ENCODE measurements around the gene NSMCE1. TPM values are rescaled to one million over a fixed set of nuclear protein-coding genes. Genes with fewer than 3 reads are reported as not detected.

Gene NSMCE1
- total and polyA plus RNA-seq, 2 of the 8 experiments (the other 6 are each of a cell fraction or from before 2014, with no cell fraction given): 8.1 to 16.6 TPM

DNA sequence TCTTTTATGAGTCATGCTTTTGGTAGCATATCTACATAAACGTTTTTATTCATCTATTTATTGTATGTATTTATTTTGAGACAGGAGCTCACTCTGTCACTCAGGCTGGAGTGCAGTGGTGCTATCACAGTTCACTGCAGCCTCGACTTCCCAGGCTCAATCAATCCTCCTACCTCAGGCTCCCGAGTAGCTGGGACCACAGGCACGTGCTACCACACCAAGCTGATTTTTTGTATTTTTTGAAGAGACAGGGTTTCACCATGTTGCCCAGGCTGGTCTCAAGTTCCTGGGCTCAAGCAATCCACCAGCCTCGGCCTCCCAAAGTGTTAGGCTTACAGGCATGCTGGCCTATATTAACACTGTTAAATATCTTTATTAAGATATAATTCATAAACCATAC, 24.8 kb upstream of the NSMCE1 start:
- Histone ChIP-seq H2BK12ac (ENCODE audit: low read depth, low read length) (no peak overlapping the region), H3K18ac (ENCODE audit: extremely low read depth, low read length) (no peak overlapping the region), H2AK5ac (ENCODE audit: low read depth, low read length) (no peak overlapping the region), H4K91ac (replicated peaks; ENCODE audit: insufficient read length, low read length) (no peak overlapping the region), H3K4me2 (ENCODE audit: insufficient read depth in 1 of 2, low read depth in 2 of 2, low read length in 2 of 2) (no peak overlapping the region), H2BK15ac (ENCODE audit: low read length) (no peak overlapping the region), H3K9me3 (ENCODE audit: insufficient read depth in 2 of 2, low read depth in 1 of 2, low read length in 1 of 2) (no peaks in the 10 kb centered on the region), H4K20me1 (replicated peaks in 1 of 2; ENCODE audit: control insufficient read depth in 1 of 2, insufficient read depth in 2 of 2, low read length in 2 of 2) (no peaks in the 10 kb centered on the region), H3K23ac (ENCODE audit: insufficient read length) (no peak overlapping the region), H3K4ac (replicated peaks; ENCODE audit: insufficient read length, low read depth, low read length) (no peak overlapping the region), H2BK5ac (ENCODE audit: low read depth, low read length) (no peak overlapping the region), H3K36me3 (ENCODE audit: control insufficient read depth in 2 of 4, insufficient read depth in 4 of 4, low read length in 3 of 4) (no peaks in the 10 kb centered on the region), H3K79me2 (ENCODE audit: control insufficient read depth in 1 of 2, insufficient read depth in 2 of 2, low read length in 2 of 2) (no peaks in the 10 kb centered on the region), H3K4me1 (replicated peaks in 1 of 4; ENCODE audit: control insufficient read depth in 3 of 4, insufficient read depth in 4 of 4, low read length in 3 of 4) (no peaks in the 10 kb centered on the region), H4K5ac (ENCODE audit: insufficient read length, low read depth, low read length) (no peak overlapping the region), H2BK20ac (ENCODE audit: low read length) (no peak overlapping the region), H2BK120ac (replicated peaks; ENCODE audit: low read depth, low read length) (no peak overlapping the region), H3K56ac (replicated peaks; ENCODE audit: insufficient read length, low read depth, low read length) (no peak overlapping the region), H3K9ac (replicated peaks in 1 of 4; ENCODE audit: extremely low read depth in 1 of 4, low read depth in 3 of 4, low read length in 3 of 4) (no peak overlapping the region), H4K8ac (ENCODE audit: extremely low read depth, insufficient read depth, low read length) (no peak overlapping the region), H3K79me1 (ENCODE audit: low read depth, low read length) (no peaks in the 10 kb centered on the region), H3K14ac (ENCODE audit: insufficient read length) (no peak overlapping the region), H3K27ac (ENCODE audit: low read depth, low read length) (no peak overlapping the region), H3K23me2 (ENCODE audit: low read depth, low read length) (no peaks in the 10 kb centered on the region), H3K4me3 (ENCODE audit: extremely low read depth in 1 of 4, insufficient read depth in 2 of 4, low read depth in 3 of 4, low read length in 4 of 4) (no peak overlapping the region), H3K27me3 (replicated peaks in 1 of 4; ENCODE audit: control insufficient read depth in 3 of 4, extremely low read depth in 1 of 4, insufficient read depth in 3 of 4, low read length in 3 of 4) (no peaks in the 10 kb centered on the region), H2AFZ (ENCODE audit: low read length) (no peak overlapping the region)
- WGBS, 2 experiments (ENCODE audit: extremely low coverage in 1 of 2, insufficient coverage in 1 of 2, insufficient read length in 1 of 2, insufficient replicate concordance in 2 of 2, low coverage in 1 of 2, low lambda C conversion rate in 2 of 2, missing lambda C conversion rate in 1 of 2): 78% methylated on average over 5 of the region's 5 CpGs; no CpG with 5 or more reads in 1 of the 2 experiments
- DNase-seq (ENCODE audit: low read depth in 1 of 2, low spot score in 2 of 2): no peak
- CTCF ChIA-PET (ENCODE audit: partially characterized antibody): interaction anchor here (1.0 kb wide), 1 partner anchor 9 kb away, joined by 5 read pairs; no protein-coding TSS in a partner anchor
- no peak for FAIRE-seq
- POLR2A ChIA-PET (ENCODE audit: partially characterized antibody): interaction anchor here (1.0 kb wide), 1 partner anchor 90 kb away, joined by 3 read pairs; the partner anchor contains the start of gene KDM8
- TF ChIP-seq CHD1 (IDR thresholded peaks at IDR 0.05; ENCODE audit: low read depth, low read length) (no peak), CBX5 (IDR thresholded peaks at IDR 0.05; ENCODE audit: low read depth, low read length) (no peak), SP2 (IDR thresholded peaks at IDR 0.05; ENCODE audit: low read length) (no peak), PHF8 (conservative IDR thresholded peaks at IDR 0.05; ENCODE audit: low read depth, low read length) (no peak), GTF2F1 (IDR thresholded peaks at IDR 0.05; ENCODE audit: borderline replicate concordance, low read depth, low read length) (no peak)

Data from H1 (cell line).